ENCODE data around the gene MYO5A.

The MYO5A gene

GRCh38 chr15:52318729-52319500 is 209.8 kb downstream of the MYO5A start:
- H3K4me1 ChIP-seq (ENCODE audit: control insufficient read depth, insufficient read depth, low read length): no peaks in the 10 kb centered on the region
- CTCF ChIA-PET: interaction anchor here (0.5 kb wide), 1 partner anchor 13 kb away, joined by 3 read pairs; no protein-coding TSS in a partner anchor
- peaks cover 0 to 35% of the 10 kb centered on the region in 2 experiments; a peak in 1 of 3 replicates for H3K36me3 ChIP-seq (ENCODE audit: control insufficient read depth in 2 of 2, insufficient read depth in 1 of 2, low read length in 2 of 2)
- H3K27ac ChIP-seq (ENCODE audit: extremely low read depth, low read depth, low read length): no peak overlapping the region
- POLR2A ChIA-PET: no interaction called here
- TF ChIP-seq ZNF585B (tag by site-specific recombination; IDR thresholded peaks at IDR 0.05) (no peak), ZNF280C (tag by site-specific recombination; IDR thresholded peaks at IDR 0.05) (no peak), ZNF138 (tag by site-specific recombination; IDR thresholded peaks at IDR 0.05; ENCODE audit: borderline replicate concordance) (no peak), KLF17 (tag by site-specific recombination; IDR thresholded peaks at IDR 0.05) (no peak), ZFP37 (tag by site-specific recombination; IDR thresholded peaks at IDR 0.05) (no peak), ZNF266 (tag by site-specific recombination; IDR thresholded peaks at IDR 0.05; ENCODE audit: low read depth) (no peak), ZNF707 (tag by site-specific recombination; IDR thresholded peaks at IDR 0.05) (no peak), PRDM2 (tag by site-specific recombination; IDR thresholded peaks at IDR 0.05; ENCODE audit: borderline replicate concordance) (no peak), ZNF354C (tag by site-specific recombination; IDR thresholded peaks at IDR 0.05; ENCODE audit: borderline replicate concordance, low read depth) (no peak), ZNF626 (tag by site-specific recombination; IDR thresholded peaks at IDR 0.05) (no peak), ZNF473 (tag by site-specific recombination; IDR thresholded peaks at IDR 0.05) (no peak)
- H3K4me3 ChIP-seq (ENCODE audit: low read depth, low read length): no peak overlapping the region
- H3K9me3 ChIP-seq (ENCODE audit: control insufficient read depth, insufficient read depth, low read depth, low read length): no peaks in the 10 kb centered on the region

- Histone ChIP-seq H3K9me3 (ENCODE audit: control insufficient read depth, insufficient read depth, low read depth, low read length) (no peaks in the 10 kb centered on the region), H3K27ac (ENCODE audit: extremely low read depth, low read depth, low read length) (no peak overlapping the region), H3K4me3 (ENCODE audit: low read depth, low read length) (no peak overlapping the region), H3K4me1 (ENCODE audit: control insufficient read depth, insufficient read depth, low read length) (no peaks in the 10 kb centered on the region), H3K36me3 (ENCODE audit: control insufficient read depth in 2 of 2, insufficient read depth in 1 of 2, low read length in 2 of 2) (peaks cover 0 to 37% of the 10 kb centered on the region in 2 experiments; a peak in 1 of 3 replicates)
- ChIA-PET CTCF (no interaction called here), POLR2A (no interaction called here)
- TF ChIP-seq OSR2 (tag by site-specific recombination; IDR thresholded peaks at IDR 0.05) (no peak), HOXA7 (CRISPR knock-in tag; IDR thresholded peaks at IDR 0.05; ENCODE audit: borderline replicate concordance) (no peak), ZNF239 (tag by site-specific recombination; IDR thresholded peaks at IDR 0.05) (no peak), ZBTB11 (tag by site-specific recombination; conservative IDR thresholded peaks at IDR 0.05; ENCODE audit: low read depth) (no peak), ZNF513 (tag by site-specific recombination; IDR thresholded peaks at IDR 0.05) (no peak), ZFP3 (tag by site-specific recombination; IDR thresholded peaks at IDR 0.05; ENCODE audit: low read depth) (no peak), ZNF654 (tag by site-specific recombination; IDR thresholded peaks at IDR 0.05; ENCODE audit: low read depth) (no peak), ZNF623 (tag by site-specific recombination; IDR thresholded peaks at IDR 0.05) (no peak), ZNF585B (tag by site-specific recombination; IDR thresholded peaks at IDR 0.05) (no peak)
These were observed 211.0 kb downstream of the MYO5A start for GRCh38 chr15:52317688-52318087.

All from HEK293 (cell line).